Amniotic stem cell (primary cell): ENCODE data around the gene THBS3.

ENCODE experiments used
- DNase-seq: peaks from one replicate; lab custom pipeline; 2025; lab: John Stamatoyannopoulos, UW

The THBS3 gene

GRCh38 chr1:155187456-155187891 is 20.2 kb downstream of the THBS3 start:
- DNase-seq: no peak

DNA sequence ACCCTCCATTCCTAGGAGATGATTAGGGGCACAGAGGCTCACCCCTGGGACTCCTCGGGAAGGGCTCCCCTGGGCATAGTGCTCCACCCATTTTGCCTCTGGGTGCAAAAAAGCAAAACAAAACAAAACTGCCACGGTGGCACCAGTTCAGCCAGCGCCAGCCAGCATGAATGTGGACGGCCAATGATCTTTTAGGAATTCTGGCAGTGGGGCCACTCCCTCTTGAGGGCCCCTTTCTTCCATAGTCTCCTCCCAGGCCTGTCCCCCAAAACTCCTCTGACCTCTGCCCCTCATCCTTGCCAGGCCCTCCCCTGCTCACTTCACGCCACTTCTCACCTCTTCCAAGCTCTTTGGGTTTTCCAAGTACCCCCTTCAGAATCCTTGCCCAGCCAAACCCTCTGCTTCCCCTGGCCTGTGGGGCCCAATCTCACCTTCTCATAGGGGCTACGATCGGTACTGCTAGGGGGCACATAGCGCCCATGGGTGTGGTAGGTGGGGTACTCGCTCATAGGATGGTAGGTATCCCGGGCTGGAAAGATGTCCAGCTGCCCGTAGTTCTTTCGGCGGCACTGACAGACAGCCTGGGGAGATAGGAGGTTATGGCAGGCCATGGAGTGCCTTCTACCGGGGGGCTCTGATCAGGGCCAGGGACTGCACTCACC is 20.8 kb downstream of the THBS3 start:
- DNase-seq: no peak

DNA sequence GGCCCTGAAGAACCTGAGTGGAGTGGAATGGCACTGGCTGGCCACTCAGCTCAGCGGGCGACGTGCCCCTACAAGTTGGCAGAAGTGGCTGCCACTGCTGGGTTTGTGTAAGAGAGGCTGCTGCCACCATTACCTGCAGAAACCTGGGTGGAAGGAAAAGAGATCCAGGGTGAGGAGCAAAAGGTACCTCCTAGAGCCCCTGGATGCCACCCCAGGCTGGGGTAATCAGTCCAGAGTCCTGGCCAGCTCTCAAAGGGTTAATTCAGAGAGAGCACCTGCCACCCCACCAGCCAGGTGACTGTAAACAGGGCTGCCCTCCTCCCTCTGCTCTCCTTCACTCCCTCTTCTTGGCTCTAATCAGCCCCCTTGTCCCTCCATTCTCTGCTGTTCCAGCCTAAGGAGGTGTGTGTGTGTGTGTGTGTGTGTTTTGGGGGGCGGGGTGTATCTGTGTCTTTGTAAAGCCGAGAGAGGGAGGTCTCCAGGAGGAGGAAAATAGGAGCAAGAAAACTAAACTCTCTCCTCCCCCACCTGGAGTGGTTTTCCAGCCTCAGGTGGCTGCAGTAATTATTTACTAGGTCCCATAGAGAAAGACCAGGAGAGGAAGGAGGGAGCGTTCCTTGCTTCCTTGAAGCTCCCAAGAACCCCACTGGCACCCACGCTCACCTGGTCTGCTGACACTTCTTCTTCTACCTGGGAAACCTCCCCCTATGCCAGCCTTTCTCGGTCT is 21.5 kb downstream of the THBS3 start:
- no peak for DNase-seq

DNA sequence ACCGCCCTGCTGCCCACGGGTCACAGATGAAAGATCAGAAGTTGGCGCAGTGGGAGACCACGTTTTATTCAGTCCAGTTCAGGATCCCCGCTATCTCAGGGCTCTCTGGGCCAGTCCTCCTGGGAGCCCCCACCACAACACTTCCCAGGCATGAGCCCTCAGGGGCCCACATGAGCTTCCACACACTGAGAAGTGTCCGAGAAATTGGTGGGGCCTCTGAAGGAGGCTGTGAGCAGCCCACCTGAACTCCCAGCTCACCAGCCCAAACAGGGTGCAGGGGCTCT is 22.0 kb downstream of the THBS3 start:
- no peak for DNase-seq

- no peak for DNase-seq
Observed at GRCh38 chr1:155184835-155185782, 22.6 kb downstream of the THBS3 start.

DNA sequence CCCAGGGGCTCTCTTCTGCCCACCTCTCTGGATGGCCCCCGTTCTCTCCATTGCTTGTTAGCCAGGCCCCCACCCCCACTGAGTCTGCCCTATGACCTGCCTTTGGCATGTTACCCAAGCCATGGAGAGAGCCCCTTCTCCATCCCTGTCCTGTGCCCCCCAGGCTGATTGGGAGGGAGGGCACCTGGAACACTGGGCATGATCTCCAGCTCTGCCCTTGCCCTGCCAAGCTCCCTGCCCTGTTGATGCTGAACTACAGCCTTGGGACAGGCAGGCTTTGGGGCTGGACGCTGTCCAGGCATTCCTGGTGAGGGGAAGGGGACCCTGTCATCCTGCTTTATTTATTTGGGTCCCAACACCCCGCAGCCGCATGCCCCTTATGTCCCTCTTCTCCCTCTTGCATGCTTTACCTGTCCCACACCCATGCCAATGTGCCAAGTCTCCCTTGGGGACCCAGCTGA is 23.3 kb downstream of the THBS3 start:
- no peak for DNase-seq

GRCh38 chr1:155183775-155184221 is 23.9 kb downstream of the THBS3 start:
- no peak for DNase-seq

DNA sequence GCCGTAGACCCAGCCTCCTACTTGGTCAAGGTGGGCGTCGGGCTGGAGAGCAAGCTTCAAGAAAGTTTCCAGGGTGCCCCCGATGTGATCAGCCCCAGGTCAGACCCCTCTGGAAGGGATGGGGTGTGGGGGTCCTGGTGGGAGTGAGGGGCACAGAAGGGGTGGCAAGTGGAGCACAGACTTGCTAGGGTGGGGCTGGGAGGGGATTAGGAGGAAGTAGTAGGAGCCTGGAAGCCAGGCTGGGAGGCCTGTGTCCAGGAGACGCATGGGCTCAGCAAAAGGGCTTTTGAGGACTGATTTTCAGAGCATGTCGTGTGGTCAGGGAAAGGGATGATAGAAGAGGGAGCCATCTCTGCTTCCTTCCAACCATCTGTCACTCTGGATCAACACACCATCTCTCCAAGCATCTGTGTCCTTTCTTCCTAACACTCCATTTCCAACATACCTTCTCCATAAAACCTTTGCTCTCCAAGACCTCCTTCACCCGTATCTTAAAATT is 25.6 kb downstream of the THBS3 start:
- DNase-seq: no peak

- no peak for DNase-seq
Observed at GRCh38 chr1:155181371-155182051, 26.2 kb downstream of the THBS3 start.

GRCh38 chr1:155179112-155180031 is 28.3 kb downstream of the THBS3 start:
- no peak for DNase-seq

- no peak for DNase-seq
Observed at GRCh38 chr1:155178441-155179111, 29.1 kb downstream of the THBS3 start.

DNA sequence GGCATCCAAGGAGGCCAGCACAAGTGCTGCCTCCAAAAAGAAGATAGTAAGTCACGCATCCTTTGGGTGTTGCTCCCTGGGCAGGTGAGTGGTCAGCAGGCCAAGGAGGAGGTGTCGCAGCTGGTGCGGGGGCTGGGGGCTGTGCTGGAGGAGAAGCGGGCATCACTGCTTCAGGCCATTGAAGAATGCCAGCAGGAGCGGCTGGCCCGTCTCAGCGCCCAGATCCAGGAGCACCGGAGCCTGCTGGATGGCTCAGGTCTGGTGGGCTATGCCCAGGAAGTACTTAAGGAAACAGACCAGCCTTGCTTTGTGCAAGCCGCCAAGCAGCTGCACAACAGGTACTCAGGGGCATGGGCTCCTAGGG is 29.8 kb downstream of the THBS3 start:
- no peak for DNase-seq

DNA sequence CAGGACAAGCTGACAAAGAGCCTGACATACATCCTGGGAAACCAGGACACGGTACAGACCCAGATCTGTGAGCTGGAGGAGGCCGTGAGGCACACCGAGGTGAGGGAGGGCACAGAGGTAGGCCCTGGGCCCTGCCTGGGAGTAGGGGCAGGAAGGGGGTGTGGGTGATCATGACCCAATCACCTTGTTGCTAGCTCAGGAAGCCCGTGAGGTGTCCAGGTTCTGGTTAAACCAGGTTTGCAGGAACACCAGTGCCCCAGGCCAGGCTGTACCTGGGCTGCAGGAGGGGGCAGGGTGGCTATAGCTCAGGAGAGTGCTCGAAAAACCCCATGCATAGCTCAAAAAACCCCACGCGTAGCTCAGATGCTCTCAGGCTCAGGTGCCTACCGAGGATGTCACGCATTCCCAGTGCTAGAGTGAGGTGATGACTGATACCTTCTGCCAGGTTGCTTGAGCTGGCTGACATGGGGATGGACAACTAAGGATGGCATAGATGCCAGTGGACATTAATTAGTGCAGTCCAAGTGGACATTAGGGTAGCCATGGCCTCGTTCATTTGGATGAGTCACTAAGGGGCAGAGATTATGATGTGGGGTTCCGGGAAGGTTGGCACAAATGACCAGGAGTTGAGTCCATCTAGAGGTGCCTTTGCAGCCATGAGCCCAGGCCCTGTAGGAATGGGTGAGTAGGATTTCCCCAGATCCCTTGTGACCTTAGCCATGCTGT is 30.3 kb downstream of the THBS3 start:
- no peak for DNase-seq

DNA sequence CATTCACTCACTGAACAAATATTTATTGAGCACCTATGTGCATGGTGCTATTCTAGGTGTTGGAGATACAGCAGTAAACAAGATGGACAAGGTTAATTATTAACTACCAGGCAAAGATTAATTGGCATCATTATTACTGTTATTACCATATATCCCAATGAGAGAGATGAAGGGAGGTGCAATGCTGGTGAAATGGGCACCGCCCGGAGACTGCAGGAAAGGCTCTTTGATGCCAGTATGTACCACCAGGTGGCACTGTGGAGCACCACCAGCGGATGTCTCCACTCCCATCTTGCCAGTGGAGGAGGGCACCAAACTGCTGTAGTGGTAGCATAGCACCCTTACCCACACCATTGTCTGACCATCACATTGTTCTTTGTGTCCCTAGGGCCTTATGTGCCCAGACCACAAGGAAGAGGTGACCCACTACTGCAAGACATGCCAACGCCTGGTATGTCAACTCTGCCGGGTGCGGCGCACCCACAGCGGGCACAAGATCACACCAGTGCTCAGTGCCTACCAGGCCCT is 31.1 kb downstream of the THBS3 start:
- peak; percentile 27 for DNase-seq

DNA sequence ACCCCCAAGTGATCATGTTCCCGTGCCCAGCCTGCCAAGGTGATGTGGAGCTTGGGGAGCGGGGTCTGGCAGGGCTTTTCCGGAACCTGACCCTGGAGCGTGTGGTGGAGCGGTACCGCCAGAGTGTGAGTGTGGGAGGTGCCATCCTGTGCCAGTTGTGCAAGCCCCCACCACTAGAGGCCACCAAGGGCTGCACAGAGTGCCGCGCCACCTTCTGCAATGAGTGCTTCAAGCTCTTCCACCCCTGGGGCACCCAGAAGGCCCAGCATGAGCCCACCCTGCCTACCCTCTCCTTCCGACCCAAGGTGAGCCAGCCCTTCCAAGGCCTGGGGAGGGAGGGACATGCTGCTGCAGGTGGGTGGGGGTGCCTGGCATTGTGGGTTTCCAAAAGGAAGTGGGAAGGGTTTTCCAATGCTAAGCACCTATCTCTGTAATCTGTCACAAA is 31.7 kb downstream of the THBS3 start:
- no peak for DNase-seq

- no peak for DNase-seq
Observed at GRCh38 chr1:155175281-155175926, 32.3 kb downstream of the THBS3 start.

GRCh38 chr1:155174324-155175280 is 33.1 kb downstream of the THBS3 start:
- DNase-seq: no peak
